Measurements from ENCODE around the gene SLC5A12. TPM values are rescaled to one million over a fixed set of nuclear protein-coding genes. Genes with fewer than 3 reads are reported as not detected.

Gene SLC5A12
- total RNA-seq, 4 donors from 2014 or later: not detected

DNA sequence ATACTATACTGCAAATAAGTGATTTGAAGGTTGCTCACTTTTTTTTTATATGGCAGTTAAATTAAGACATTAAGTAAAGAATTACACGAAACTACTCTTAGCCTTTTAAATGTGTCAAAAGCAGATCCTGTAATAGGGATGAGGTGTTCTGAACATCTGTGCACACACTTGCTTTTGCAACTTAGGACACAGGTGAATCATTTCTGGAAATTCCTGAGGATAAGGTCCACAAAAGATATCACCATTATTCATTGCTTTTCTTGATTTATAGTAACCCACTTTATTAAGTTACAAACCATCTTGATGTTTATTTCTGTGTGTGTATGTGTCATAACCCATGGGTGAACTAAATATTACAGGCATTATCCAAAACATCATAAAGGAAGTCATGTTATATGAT lies 55.9 kb downstream of the SLC5A12 start:
- no peak for DNase-seq
- Histone ChIP-seq H3K4me1 (no peaks in the 10 kb centered on the region), H3K9me3 (no peaks in the 10 kb centered on the region), H3K27me3 (no peaks in the 10 kb centered on the region), H3K4me3 (no peak overlapping the region), H3K36me3 (no peaks in the 10 kb centered on the region), H3K27ac (no peak overlapping the region)
- intact Hi-C loops (cut with DNase I): no loop called here
- TF ChIP-seq POLR2A (IDR thresholded peaks at IDR 0.05): no peak
- TF ChIP-seq, protein P1, sequence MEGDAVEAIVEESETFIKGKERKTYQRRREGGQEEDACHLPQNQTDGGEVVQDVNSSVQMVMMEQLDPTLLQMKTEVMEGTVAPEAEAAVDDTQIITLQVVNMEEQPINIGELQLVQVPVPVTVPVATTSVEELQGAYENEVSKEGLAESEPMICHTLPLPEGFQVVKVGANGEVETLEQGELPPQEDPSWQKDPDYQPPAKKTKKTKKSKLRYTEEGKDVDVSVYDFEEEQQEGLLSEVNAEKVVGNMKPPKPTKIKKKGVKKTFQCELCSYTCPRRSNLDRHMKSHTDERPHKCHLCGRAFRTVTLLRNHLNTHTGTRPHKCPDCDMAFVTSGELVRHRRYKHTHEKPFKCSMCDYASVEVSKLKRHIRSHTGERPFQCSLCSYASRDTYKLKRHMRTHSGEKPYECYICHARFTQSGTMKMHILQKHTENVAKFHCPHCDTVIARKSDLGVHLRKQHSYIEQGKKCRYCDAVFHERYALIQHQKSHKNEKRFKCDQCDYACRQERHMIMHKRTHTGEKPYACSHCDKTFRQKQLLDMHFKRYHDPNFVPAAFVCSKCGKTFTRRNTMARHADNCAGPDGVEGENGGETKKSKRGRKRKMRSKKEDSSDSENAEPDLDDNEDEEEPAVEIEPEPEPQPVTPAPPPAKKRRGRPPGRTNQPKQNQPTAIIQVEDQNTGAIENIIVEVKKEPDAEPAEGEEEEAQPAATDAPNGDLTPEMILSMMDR (IDR thresholded peaks at IDR 0.05): no peak
- WGBS, 2 donors: 61% methylated on average over 1 of the region's 1 CpG

DNA sequence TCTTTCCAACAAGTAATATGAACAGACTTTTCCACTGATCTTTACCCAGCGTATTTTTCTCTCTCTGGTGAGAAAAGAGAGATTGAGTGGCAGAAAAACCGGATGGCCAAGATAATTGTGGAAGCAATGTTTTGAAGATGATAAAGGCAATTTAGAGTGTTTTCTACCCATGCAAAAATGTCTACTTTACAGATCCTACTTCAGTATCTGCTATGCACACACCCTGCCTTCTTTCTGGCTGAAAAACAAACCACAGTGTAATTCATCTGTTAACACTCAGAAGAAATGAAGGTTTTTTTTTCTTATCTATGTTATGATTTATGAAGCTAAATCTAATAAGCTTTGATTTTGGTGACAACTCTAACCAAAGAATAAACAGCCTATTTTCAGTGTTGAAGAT lies 56.8 kb downstream of the SLC5A12 start:
- no peak for DNase-seq
- no peak overlapping the region for H3K27ac ChIP-seq
- intact Hi-C loops (cut with DNase I): no loop called here
- H3K36me3 ChIP-seq: no peaks in the 10 kb centered on the region
- WGBS, 2 donors: 31 to 48% methylated on average over 2 of the region's 2 CpGs
- H3K4me1 ChIP-seq: no peaks in the 10 kb centered on the region
- TF ChIP-seq, protein P1 (IDR thresholded peaks at IDR 0.05): no peak
- TF ChIP-seq POLR2A (IDR thresholded peaks at IDR 0.05): no peak
- no peaks in the 10 kb centered on the region for H3K27me3 ChIP-seq
- no peaks in the 10 kb centered on the region for H3K9me3 ChIP-seq
- H3K4me3 ChIP-seq: no peak overlapping the region

GRCh38 chr11:26662916-26663315 lies 58.9 kb downstream of the SLC5A12 start:
- WGBS, 2 donors: 61 to 79% methylated on average over 1 of the region's 1 CpG
- intact Hi-C loops (cut with DNase I): no loop called here
- H3K36me3 ChIP-seq: no peaks in the 10 kb centered on the region
- H3K4me1 ChIP-seq: no peaks in the 10 kb centered on the region
- DNase-seq: no peak
- no peak overlapping the region for H3K4me3 ChIP-seq
- H3K9me3 ChIP-seq: no peaks in the 10 kb centered on the region
- H3K27me3 ChIP-seq: no peaks in the 10 kb centered on the region
- TF ChIP-seq POLR2A (IDR thresholded peaks at IDR 0.05): no peak
- TF ChIP-seq, protein P1 (IDR thresholded peaks at IDR 0.05): no peak
- H3K27ac ChIP-seq: no peak overlapping the region

DNA sequence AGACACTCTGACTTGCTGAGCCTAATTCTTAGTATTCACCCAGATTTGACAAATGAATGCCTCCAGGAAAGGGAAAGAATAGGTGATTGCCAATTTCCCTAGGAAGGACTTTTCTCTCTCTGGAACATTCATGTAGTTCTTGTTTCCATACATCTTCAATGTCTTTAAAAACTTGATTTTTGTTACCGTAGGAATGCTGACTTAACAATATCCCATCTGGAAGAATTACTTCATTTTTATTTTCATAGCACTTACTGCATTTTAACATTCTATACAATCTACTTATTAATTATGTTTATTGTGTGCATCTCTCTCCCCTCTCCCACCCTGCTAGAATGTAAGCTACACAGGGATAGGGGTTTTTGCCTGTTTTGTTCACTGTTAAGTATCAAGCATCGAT lies 66.6 kb downstream of the SLC5A12 start:
- H3K4me3 ChIP-seq: no peak overlapping the region
- intact Hi-C loops (cut with DNase I): no loop called here
- 87 to 91% methylated on average over 2 of the region's 2 CpGs for WGBS, 2 donors

DNA sequence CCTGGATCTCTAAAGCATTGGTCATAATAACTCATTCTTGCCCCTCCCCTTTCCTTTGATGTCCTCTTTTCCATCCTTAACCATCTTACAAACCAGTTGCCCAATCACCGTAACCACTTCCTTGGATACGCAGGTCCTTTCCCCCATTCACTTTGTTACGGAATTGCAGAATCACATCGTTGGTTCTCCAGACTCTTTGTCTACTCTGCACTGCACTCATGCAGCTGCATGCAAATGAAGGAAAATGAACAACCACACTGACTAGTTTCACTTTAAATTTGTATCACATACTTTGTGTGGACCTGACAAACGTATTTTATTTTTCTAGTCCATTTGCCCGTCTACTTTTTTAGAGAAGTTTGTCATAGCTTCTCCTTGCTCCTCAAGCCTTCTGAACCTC lies 69.9 kb downstream of the SLC5A12 start:
- WGBS, 2 donors: 69 to 79% methylated on average over 6 of the region's 6 CpGs
- no peak overlapping the region for H3K4me3 ChIP-seq
- no peak for DNase-seq
- no peaks in the 10 kb centered on the region for H3K9me3 ChIP-seq
- no peak for TF ChIP-seq POLR2A (IDR thresholded peaks at IDR 0.05)
- TF ChIP-seq, protein P1 (IDR thresholded peaks at IDR 0.05): no peak
- no peaks in the 10 kb centered on the region for H3K4me1 ChIP-seq
- intact Hi-C loops (cut with DNase I): no loop called here
- H3K36me3 ChIP-seq: no peaks in the 10 kb centered on the region
- H3K27me3 ChIP-seq: peaks cover 0 to 19% (median 0%) of the 10 kb centered on the region in 4 donors
- no peak overlapping the region for H3K27ac ChIP-seq

More for the DNA sequence above, 66.6 kb downstream of the SLC5A12 start:
- Histone ChIP-seq H3K9me3 (no peaks in the 10 kb centered on the region), H3K36me3 (no peaks in the 10 kb centered on the region), H3K27me3 (peaks cover 0 to 14% (median 0%) of the 10 kb centered on the region in 4 donors), H3K4me1 (no peaks in the 10 kb centered on the region), H3K27ac (no peak overlapping the region)
- TF ChIP-seq, protein P1 (IDR thresholded peaks at IDR 0.05): no peak
- DNase-seq: no peak

Data from esophagus squamous epithelium (tissue), 5 donors.